Mesenchymal stem cell (in vitro differentiated cells and primary cell): ENCODE measurements around the gene NID2.

Experiments
- DNase-seq: peaks from one replicate; pipeline ENCODE4 v3.0.0-alpha.2; 2013
- H2AFZ ChIP-seq: one replicate; pipeline ENCODE4 v1.6.1; 2013; ENCODE audit warnings: low read depth, mild to moderate bottlenecking, control low read depth, inconsistent platforms, low read length, moderate library complexity
- H2AK5ac ChIP-seq: 2 replicates; pipeline ENCODE4 v1.6.1; 2013; ENCODE audit warnings: low read length, moderate library complexity, mild to moderate bottlenecking, inconsistent platforms; ENCODE audit not compliant: severe bottlenecking
- H2BK120ac ChIP-seq: one replicate; pipeline ENCODE4 v1.6.1; 2013; ENCODE audit warnings: low read depth, mild to moderate bottlenecking, inconsistent platforms, low read length, moderate library complexity
- H2BK12ac ChIP-seq, 2 experiments: one replicate each; pipeline ENCODE4 v1.6.1; 2013; ENCODE audit warnings: inconsistent platforms in 2 of 2, low read length in 2 of 2, mild to moderate bottlenecking in 2 of 2, moderate library complexity in 2 of 2, control low read depth in 1 of 2
- H2BK15ac ChIP-seq: one replicate; pipeline ENCODE4 v1.6.1; 2013; ENCODE audit warnings: mild to moderate bottlenecking, low read depth, inconsistent platforms; ENCODE audit not compliant: poor library complexity, severe bottlenecking
- H2BK5ac ChIP-seq: 2 replicates; pipeline ENCODE4 v1.6.1; 2013; ENCODE audit warnings: low read depth, mild to moderate bottlenecking, low read length, control low read depth, inconsistent platforms; ENCODE audit not compliant: poor library complexity, severe bottlenecking
- H3K14ac ChIP-seq, 2 experiments: one replicate each; pipeline ENCODE4 v1.6.1; 2013; ENCODE audit warnings: inconsistent platforms in 2 of 2, low read length in 2 of 2, control low read depth in 1 of 2, mild to moderate bottlenecking in 1 of 2, moderate library complexity in 1 of 2
- H3K18ac ChIP-seq, 2 experiments: one replicate each; pipeline ENCODE4 v1.6.1; 2013; ENCODE audit warnings: inconsistent platforms in 2 of 2, low read length in 2 of 2, control low read depth in 1 of 2, low read depth in 1 of 2, mild to moderate bottlenecking in 1 of 2
- H3K23ac ChIP-seq, 2 experiments: one replicate each; pipeline ENCODE4 v1.6.1; 2013; ENCODE audit warnings: inconsistent platforms in 2 of 2, low read length in 2 of 2, mild to moderate bottlenecking in 2 of 2, moderate library complexity in 2 of 2, control low read depth in 1 of 2
- H3K27ac ChIP-seq: 2 replicates; pipeline ENCODE4 v1.5.1; 2013; ENCODE audit warnings: mild to moderate bottlenecking, moderate library complexity, low read length, control low read depth, inconsistent platforms; ENCODE audit not compliant: poor library complexity, severe bottlenecking
- H3K27me3 ChIP-seq, 2 experiments: 2 replicates each; pipeline versions ENCODE4 v1.6.1 to v1.7.0; 2013; ENCODE audit warnings: low read length in 2 of 2, mild to moderate bottlenecking in 2 of 2, moderate library complexity in 2 of 2, control low read depth in 1 of 2, inconsistent platforms in 1 of 2; ENCODE audit not compliant: control insufficient read depth in 1 of 2, insufficient read depth in 1 of 2
- H3K36me3 ChIP-seq, 2 experiments: 2 replicates each; pipeline versions ENCODE4 v1.6.1 to v1.7.0; 2013; ENCODE audit warnings: low read length in 2 of 2, control low read depth in 1 of 2, inconsistent platforms in 1 of 2, low read depth in 1 of 2, mild to moderate bottlenecking in 1 of 2; ENCODE audit not compliant: insufficient read depth in 2 of 2, control insufficient read depth in 1 of 2
- H3K4ac ChIP-seq, 2 experiments: one replicate each; pipeline ENCODE4 v1.6.1; 2013; ENCODE audit warnings: inconsistent platforms in 2 of 2, low read length in 2 of 2, mild to moderate bottlenecking in 2 of 2, moderate library complexity in 2 of 2, control low read depth in 1 of 2, low read depth in 1 of 2
- H3K4me1 ChIP-seq: 2 replicates; pipeline ENCODE4 v1.6.1; 2013; ENCODE audit warnings: low read depth, low read length, control low read depth; ENCODE audit not compliant: control insufficient read depth, insufficient read depth
- H3K4me2 ChIP-seq: 2 replicates; pipeline ENCODE4 v1.6.1; 2013; ENCODE audit warnings: low read length, mild to moderate bottlenecking, inconsistent platforms; ENCODE audit not compliant: poor library complexity, severe bottlenecking
- H3K4me3 ChIP-seq, 2 experiments: 2 replicates each; pipeline versions ENCODE4 v1.5.1 to v1.7.0; 2013; ENCODE audit warnings: low read length in 2 of 2, mild to moderate bottlenecking in 2 of 2, control low read depth in 1 of 2, low read depth in 1 of 2; ENCODE audit not compliant: insufficient read depth in 1 of 2
- H3K79me1 ChIP-seq: replicated peaks from 2 replicates; pipeline ENCODE4 v1.6.1; 2013; ENCODE audit warnings: mild to moderate bottlenecking, control low read depth, low read length, inconsistent platforms; ENCODE audit not compliant: poor library complexity, severe bottlenecking
- H3K9ac ChIP-seq: 2 replicates; pipeline ENCODE4 v1.7.0; 2013; ENCODE audit warnings: mild to moderate bottlenecking, low read length, moderate library complexity
- H3K9me3 ChIP-seq: 2 replicates; pipeline ENCODE4 v1.7.0; 2013; ENCODE audit warnings: mild to moderate bottlenecking, low read length; ENCODE audit not compliant: control insufficient read depth
- H4K8ac ChIP-seq: one replicate; pipeline ENCODE4 v1.6.1; 2013; ENCODE audit warnings: inconsistent platforms, mild to moderate bottlenecking, low read length, moderate library complexity
- H4K91ac ChIP-seq: one replicate; pipeline ENCODE4 v1.6.1; 2013; ENCODE audit warnings: mild to moderate bottlenecking, low read length, inconsistent platforms
- WGBS: methylation state at CpG from one replicate; pipeline ENCODE4 v1.1.7; 2013; ENCODE audit warnings: mixed read lengths; 5-methylcytosine and 5-hydroxymethylcytosine counted together

The NID2 gene

DNA sequence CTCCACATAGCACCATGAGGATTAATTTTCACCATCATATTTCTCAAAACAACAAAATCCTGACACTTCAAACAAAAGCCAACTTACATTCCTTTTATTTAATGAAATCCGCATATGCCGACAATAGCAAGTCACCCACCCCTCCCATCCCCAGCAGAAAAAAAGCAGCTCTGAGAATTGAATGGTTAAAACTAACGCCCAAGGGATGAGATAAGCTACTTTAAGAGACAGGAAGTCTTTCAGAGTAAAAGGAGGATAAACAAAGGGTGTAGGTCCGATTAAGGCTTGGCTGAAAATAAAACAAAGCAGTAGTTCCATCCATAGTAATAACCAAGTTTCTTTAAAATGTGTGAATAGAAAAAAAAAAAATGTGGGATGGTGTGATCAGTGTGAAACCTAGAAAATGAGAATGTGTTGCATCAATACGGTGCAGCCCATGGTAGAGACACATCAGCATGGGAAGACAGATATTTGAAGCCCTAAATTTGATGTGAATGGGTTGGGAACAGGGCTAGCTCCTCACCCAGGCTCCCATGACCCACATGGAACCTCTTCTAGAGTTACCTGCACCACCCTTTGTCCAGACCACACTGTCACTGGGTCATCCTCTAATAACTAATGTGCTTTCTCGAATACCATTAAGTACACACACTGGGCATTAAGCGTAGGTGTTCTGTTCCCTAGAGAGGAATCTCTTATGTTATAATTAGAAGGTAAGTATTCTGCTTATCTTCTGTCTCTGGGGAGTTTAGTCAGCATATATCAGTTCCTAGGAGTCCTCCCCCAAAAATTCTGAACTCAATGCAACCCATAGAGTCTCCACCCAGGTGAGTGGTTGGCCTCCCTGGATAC lies 47.8 kb downstream of the NID2 start:
- Histone ChIP-seq H3K18ac (peak overlapping the region; percentile 19 to 54), H2BK120ac (no peak overlapping the region), H3K23ac (no peak overlapping the region), H3K9me3 (no peaks in the 10 kb centered on the region), H3K79me1 (no peaks in the 10 kb centered on the region), H3K4me1 (peaks cover 3% of the 10 kb centered on the region), H2BK15ac (no peak overlapping the region), H2BK12ac (peak overlapping the region; percentile 21 to 34), H3K4me3 (no peak overlapping the region), H3K4me2 (no peak overlapping the region), H3K36me3 (peaks cover 0 to 33% of the 10 kb centered on the region in 2 experiments), H3K9ac (no peak overlapping the region), H3K14ac (no peak overlapping the region), H4K8ac (peak overlapping the region; percentile 12), H2AK5ac (no peak overlapping the region), H3K4ac (peak overlapping the region in 1 of 2 experiments; percentile 14), H4K91ac (peak overlapping the region; percentile 34), H2BK5ac (no peak overlapping the region), H3K27me3 (peaks cover 0 to 9% of the 10 kb centered on the region in 2 experiments), H2AFZ (no peak overlapping the region), H3K27ac (no peak overlapping the region)
- no peak for DNase-seq
- WGBS: 51% methylated on average over 5 of the region's 7 CpGs

GRCh38 chr14:52020161-52020714 lies 48.6 kb downstream of the NID2 start:
- Histone ChIP-seq H3K4ac (no peak overlapping the region), H3K18ac (no peak overlapping the region), H3K36me3 (peaks cover 0 to 34% of the 10 kb centered on the region in 2 experiments), H2BK120ac (no peak overlapping the region), H3K27me3 (peaks cover 0 to 11% of the 10 kb centered on the region in 2 experiments), H3K9ac (no peak overlapping the region), H3K9me3 (no peaks in the 10 kb centered on the region), H3K4me1 (no peaks in the 10 kb centered on the region), H2BK12ac (peak overlapping the region in 1 of 2 experiments; percentile 49), H2AK5ac (no peak overlapping the region), H4K91ac (no peak overlapping the region), H4K8ac (peak overlapping the region; percentile 48), H3K27ac (no peak overlapping the region), H2AFZ (no peak overlapping the region), H2BK5ac (no peak overlapping the region), H3K4me3 (no peak overlapping the region), H3K14ac (no peak overlapping the region), H3K79me1 (no peaks in the 10 kb centered on the region), H3K4me2 (no peak overlapping the region), H2BK15ac (no peak overlapping the region), H3K23ac (no peak overlapping the region)
- WGBS: 92% methylated on average over 5 of the region's 5 CpGs
- DNase-seq: no peak

- no peaks in the 10 kb centered on the region for H3K9me3 ChIP-seq
- H3K4me2 ChIP-seq: no peak overlapping the region
- H2BK12ac ChIP-seq: peak overlapping the region in 1 of 2 experiments; percentile 32
- H2AFZ ChIP-seq: no peak overlapping the region
- H2BK15ac ChIP-seq: no peak overlapping the region
- H3K4me1 ChIP-seq: no peaks in the 10 kb centered on the region
- peaks cover 0 to 11% of the 10 kb centered on the region in 2 experiments for H3K27me3 ChIP-seq
- no peak overlapping the region for H3K4me3 ChIP-seq
- no peaks in the 10 kb centered on the region for H3K79me1 ChIP-seq
- over 99% methylated on average over 8 of the region's 8 CpGs for WGBS
- no peak for DNase-seq
- H3K4ac ChIP-seq: no peak overlapping the region
- no peak overlapping the region for H3K27ac ChIP-seq
- no peak overlapping the region for H4K8ac ChIP-seq
- H3K14ac ChIP-seq: no peak overlapping the region
- no peak overlapping the region for H3K9ac ChIP-seq
- no peak overlapping the region for H2AK5ac ChIP-seq
- peaks cover 3 to 47% of the 10 kb centered on the region in 2 experiments for H3K36me3 ChIP-seq
- H3K23ac ChIP-seq: no peak overlapping the region
- no peak overlapping the region for H3K18ac ChIP-seq
- peak overlapping the region; percentile 43 for H4K91ac ChIP-seq
- H2BK120ac ChIP-seq: no peak overlapping the region
- no peak overlapping the region for H2BK5ac ChIP-seq
Measured at GRCh38 chr14:52018970-52019369, 49.9 kb downstream of the NID2 start.

DNA sequence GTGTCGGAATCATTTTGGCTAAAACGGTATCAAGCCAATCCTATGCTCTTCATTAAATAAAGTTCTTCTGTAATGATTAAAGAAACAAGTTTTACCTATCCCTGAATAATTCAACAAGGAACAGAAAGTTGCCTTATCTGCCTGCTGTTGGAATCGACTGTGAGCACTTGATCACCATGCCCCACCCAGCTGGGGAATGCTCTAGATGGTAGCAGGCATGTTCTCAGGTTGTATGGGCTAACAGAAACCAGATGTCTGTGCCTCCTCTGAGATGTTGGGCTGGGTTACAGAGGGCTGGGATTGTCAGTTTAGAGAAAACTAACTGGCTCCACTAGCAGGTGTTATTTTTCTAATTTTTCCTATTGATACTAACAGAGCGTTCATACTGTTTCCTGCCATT lies 50.6 kb downstream of the NID2 start:
- peaks cover 3 to 54% of the 10 kb centered on the region in 2 experiments for H3K36me3 ChIP-seq
- no peak overlapping the region for H2BK12ac ChIP-seq
- no peak overlapping the region for H3K4me3 ChIP-seq
- H3K4me2 ChIP-seq: no peak overlapping the region
- peaks cover 0 to 11% of the 10 kb centered on the region in 2 experiments for H3K27me3 ChIP-seq
- no peak overlapping the region for H3K9ac ChIP-seq
- no peak overlapping the region for H3K23ac ChIP-seq
- no peak overlapping the region for H3K14ac ChIP-seq
- H2AFZ ChIP-seq: no peak overlapping the region
- no peak overlapping the region for H2BK5ac ChIP-seq
- WGBS: 90% methylated on average over 2 of the region's 4 CpGs
- H3K9me3 ChIP-seq: no peaks in the 10 kb centered on the region
- no peak overlapping the region for H2BK15ac ChIP-seq
- H3K79me1 ChIP-seq: no peaks in the 10 kb centered on the region
- no peak overlapping the region for H4K8ac ChIP-seq
- H4K91ac ChIP-seq: no peak overlapping the region
- H2BK120ac ChIP-seq: no peak overlapping the region
- no peaks in the 10 kb centered on the region for H3K4me1 ChIP-seq
- no peak overlapping the region for H3K18ac ChIP-seq
- H2AK5ac ChIP-seq: no peak overlapping the region
- H3K4ac ChIP-seq: no peak overlapping the region
- H3K27ac ChIP-seq: no peak overlapping the region
- DNase-seq: no peak
